ENCODE results near the gene KANK2. TPM values are rescaled to one million over a fixed set of nuclear protein-coding genes. Genes with fewer than 3 reads are reported as not detected.

Gene KANK2
- total RNA-seq (2022; extraction: Qiagen RNA extraction): 39.2 to 48.5 TPM (median 46.7 TPM) in 5 replicates

DNA sequence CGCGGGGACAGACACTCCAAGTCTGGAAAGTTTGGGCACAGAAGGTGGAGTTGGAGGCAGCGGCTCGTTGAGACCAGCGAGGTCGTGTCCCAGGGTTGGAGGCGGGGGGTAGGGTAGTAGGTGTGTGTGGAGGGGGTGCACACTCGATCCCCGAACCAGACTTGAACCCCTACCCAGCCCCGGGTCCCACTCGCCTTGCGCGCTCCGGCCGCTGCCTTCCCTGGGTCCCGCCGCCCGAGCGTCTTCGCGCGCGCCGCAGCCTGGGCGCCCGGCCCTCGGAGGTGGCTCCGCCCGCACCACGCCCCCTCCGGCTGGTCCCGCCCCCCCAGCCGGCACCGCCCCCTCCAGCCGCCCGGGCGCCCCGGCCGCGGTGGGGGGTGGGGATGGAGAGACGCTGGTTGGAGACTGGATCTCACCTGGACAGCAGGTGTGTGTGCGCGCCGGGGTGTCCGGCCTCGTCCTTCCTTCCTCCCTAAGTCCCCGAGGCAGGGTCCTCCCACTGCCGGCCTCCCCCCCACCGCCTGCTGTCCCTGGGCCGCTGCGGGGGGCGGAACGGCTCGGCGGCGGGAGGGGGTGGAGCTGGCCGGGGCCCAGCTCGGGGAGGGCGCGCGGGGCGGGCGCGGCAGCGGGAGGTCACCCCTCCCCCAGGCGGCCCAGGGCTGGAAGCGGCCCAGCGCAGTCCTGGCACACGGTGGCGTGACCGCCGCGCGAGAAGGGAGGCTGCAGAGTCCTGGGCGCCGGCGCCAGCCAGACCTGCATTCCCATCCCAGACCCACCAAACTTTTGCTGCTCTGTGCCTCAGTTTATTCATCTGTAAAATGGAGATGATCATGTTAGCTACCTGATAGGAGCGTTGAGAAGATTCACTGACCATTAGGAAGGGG is at the start of gene KANK2:
Gene KANK2, minus strand, starts transcription at position 255 of the 884 bp plus-strand sequence. CDS start 3,034 bp downstream, outside the sequence.

DNA sequence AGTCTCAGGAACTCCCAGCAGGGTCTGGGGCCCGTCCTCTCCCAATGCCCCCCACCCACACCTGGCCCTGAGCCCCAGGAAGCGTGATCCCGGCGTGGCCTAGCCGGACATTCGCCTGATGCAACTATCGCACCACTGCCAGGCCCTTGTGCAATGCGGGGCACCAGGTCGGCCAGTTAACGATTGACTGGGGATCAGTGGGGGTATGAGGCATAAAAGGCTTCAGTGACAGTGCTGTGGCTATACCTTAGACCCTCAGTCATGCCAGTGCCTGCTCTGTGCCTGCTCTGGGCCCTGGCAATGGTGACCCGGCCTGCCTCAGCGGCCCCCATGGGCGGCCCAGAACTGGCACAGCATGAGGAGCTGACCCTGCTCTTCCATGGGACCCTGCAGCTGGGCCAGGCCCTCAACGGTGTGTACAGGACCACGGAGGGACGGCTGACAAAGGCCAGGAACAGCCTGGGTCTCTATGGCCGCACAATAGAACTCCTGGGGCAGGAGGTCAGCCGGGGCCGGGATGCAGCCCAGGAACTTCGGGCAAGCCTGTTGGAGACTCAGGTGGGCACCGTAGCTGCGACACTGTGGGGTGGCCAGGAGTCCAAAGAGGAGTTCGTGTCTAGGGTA is 42.1 kb upstream of the KANK2 start, which contains the start of gene ANGPTL8:
Gene ANGPTL8, plus strand, starts transcription at position 243 of the 624 bp plus-strand sequence. Its CDS starts 19 bp downstream, at position 262.

GRCh38 chr19:11155373-11156120 is 41.8 kb downstream of the KANK2 start, which contains the start of gene SPC24:
Gene SPC24 (minus strand): TSS chr19:11155782. CDS start chr19:11155776, 6 bp downstream.

Other genes starting within 250 kb of the KANK2 start
- gene SMARCA4, start 236.5 kb downstream of the KANK2 start, total RNA-seq (2022; extraction: Qiagen RNA extraction): 7.4 to 11.3 TPM (median 9.7 TPM) in 5 replicates
- gene LDLR, start 108.1 kb downstream of the KANK2 start, total RNA-seq (2022; extraction: Qiagen RNA extraction): 20.6 to 29.6 TPM (median 27.1 TPM) in 5 replicates
- 14.5 to 21.4 TPM (median 18.8 TPM) in 5 replicates for gene SPC24, start 41.8 kb downstream of the KANK2 start, total RNA-seq (2022; extraction: Qiagen RNA extraction)
- 0.52 TPM in 1 of 5 replicates, not detected in the others for gene ANGPTL8, start 42.1 kb upstream of the KANK2 start, total RNA-seq (2022; extraction: Qiagen RNA extraction)
- 6.0 to 12.5 TPM (median 9.2 TPM) in 5 replicates for gene DOCK6, start 65.0 kb upstream of the KANK2 start, total RNA-seq (2022; extraction: Qiagen RNA extraction)
- not detected in 5 replicates for gene TSPAN16, start 98.6 kb upstream of the KANK2 start, total RNA-seq (2022; extraction: Qiagen RNA extraction)
- gene RAB3D, start 142.1 kb upstream of the KANK2 start, total RNA-seq (2022; extraction: Qiagen RNA extraction): 3.5 to 4.2 TPM (median 3.7 TPM) in 5 replicates
- gene TMEM205, start 148.7 kb upstream of the KANK2 start, total RNA-seq (2022; extraction: Qiagen RNA extraction): 96.1 to 136 TPM (median 106 TPM) in 5 replicates
- gene CCDC159, start 149.0 kb upstream of the KANK2 start, total RNA-seq (2022; extraction: Qiagen RNA extraction): 4.6 to 6.0 TPM (median 5.4 TPM) in 5 replicates
- 7.1 to 10.7 TPM (median 9.4 TPM) in 5 replicates for gene PLPPR2, start 157.9 kb upstream of the KANK2 start, total RNA-seq (2022; extraction: Qiagen RNA extraction)
- gene SWSAP1, start 177.1 kb upstream of the KANK2 start, total RNA-seq (2022; extraction: Qiagen RNA extraction): 1.8 to 2.5 TPM (median 2.0 TPM) in 5 replicates
- gene EPOR, start 186.8 kb upstream of the KANK2 start, total RNA-seq (2022; extraction: Qiagen RNA extraction): 3.1 to 5.0 TPM (median 4.6 TPM) in 5 replicates
- 1.1 to 3.0 TPM (median 1.7 TPM) in 5 replicates for gene RGL3, start 221.8 kb upstream of the KANK2 start, total RNA-seq (2022; extraction: Qiagen RNA extraction)
- gene ODAD3, start 237.6 kb upstream of the KANK2 start, total RNA-seq (2022; extraction: Qiagen RNA extraction): 0.49 to 1.6 TPM (median 1.1 TPM) in 5 replicates
- gene PRKCSH, start 238.1 kb upstream of the KANK2 start, total RNA-seq (2022; extraction: Qiagen RNA extraction): 242 to 258 TPM (median 251 TPM) in 5 replicates